Effector memory CD4-positive, alpha-beta T cell (primary cell): Measurements from ENCODE around the gene TXNIP.

ENCODE experiments used
- DNase-seq, 3 donors: peaks; one replicate each; pipeline ENCODE4 v3.0.0-alpha.2; 2020
- H3K27ac ChIP-seq: 2 replicates; pipeline ENCODE4 v1.7.0; 2013; ENCODE audit warnings: mild to moderate bottlenecking, low read length, moderate library complexity; ENCODE audit not compliant: insufficient read depth, poor library complexity, severe bottlenecking
- H3K27me3 ChIP-seq: replicated peaks from 2 replicates; pipeline ENCODE4 v1.7.0; 2013; ENCODE audit warnings: mild to moderate bottlenecking, low read length; ENCODE audit not compliant: insufficient read depth, control insufficient read depth, poor library complexity, severe bottlenecking
- H3K36me3 ChIP-seq: 2 replicates; pipeline ENCODE4 v1.7.0; 2013; ENCODE audit warnings: mild to moderate bottlenecking, low read length, moderate library complexity; ENCODE audit not compliant: control insufficient read depth, insufficient read depth
- H3K4me1 ChIP-seq: 2 replicates; pipeline ENCODE4 v1.7.0; 2013; ENCODE audit warnings: low read length, mild to moderate bottlenecking; ENCODE audit not compliant: control insufficient read depth, insufficient read depth, poor library complexity, severe bottlenecking
- H3K4me3 ChIP-seq: 2 replicates; pipeline ENCODE4 v1.7.0; 2013; ENCODE audit warnings: low read length, low read depth, mild to moderate bottlenecking; ENCODE audit not compliant: insufficient read depth, poor library complexity, severe bottlenecking
- H3K9me3 ChIP-seq: 2 replicates; pipeline ENCODE4 v1.7.0; 2013; ENCODE audit warnings: mild to moderate bottlenecking, low read length, moderate library complexity; ENCODE audit not compliant: control insufficient read depth

Gene TXNIP

DNA sequence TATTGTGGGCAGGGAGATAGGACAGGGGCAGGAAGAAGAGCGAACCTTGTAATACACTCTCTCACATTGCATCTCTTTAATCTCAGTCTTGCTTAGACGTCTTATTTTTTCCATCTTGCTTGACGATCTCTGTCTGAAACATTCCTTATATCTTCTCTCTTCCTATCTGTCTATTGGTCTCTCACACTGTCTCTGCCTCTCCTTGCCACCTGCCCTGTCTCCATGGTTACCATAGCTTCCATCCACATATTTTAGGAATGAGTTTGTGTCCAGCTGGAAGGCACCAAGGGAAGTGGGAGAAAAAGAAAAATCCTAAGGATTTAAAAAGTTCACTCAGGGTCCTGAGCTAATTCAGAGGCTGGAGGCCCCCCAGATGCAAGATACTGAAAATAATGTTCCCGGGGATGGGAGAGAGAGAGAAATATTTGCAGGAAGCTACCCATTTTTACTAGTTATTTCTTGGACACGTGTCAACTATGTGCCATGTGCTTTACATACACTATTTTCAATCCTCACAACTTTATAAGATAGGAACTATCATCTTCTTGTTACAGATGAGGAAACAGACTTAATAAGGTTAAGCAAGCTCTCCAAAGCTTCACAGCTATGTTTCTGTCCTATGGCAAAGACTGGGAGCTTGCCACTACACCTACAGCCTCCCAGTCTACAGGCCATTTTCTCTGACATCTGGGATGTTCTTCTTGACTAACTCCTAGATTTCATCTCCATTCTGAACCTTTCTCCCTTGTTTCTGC lies 32.9 kb downstream of the TXNIP start:
- no peak for DNase-seq
- Histone ChIP-seq H3K4me1 (peaks cover 23% of the 10 kb centered on the region), H3K36me3 (no peaks in the 10 kb centered on the region), H3K4me3 (peak overlapping the region; percentile 71), H3K27ac (peak overlapping the region; percentile 76), H3K27me3 (no peaks in the 10 kb centered on the region), H3K9me3 (no peaks in the 10 kb centered on the region)

- peaks cover 28% of the 10 kb centered on the region for H3K4me1 ChIP-seq
Measured at GRCh38 chr1:145962157-145963102, 33.9 kb downstream of the TXNIP start.

GRCh38 chr1:145961425-145962156 lies 34.8 kb downstream of the TXNIP start:
- H3K4me1 ChIP-seq: peaks cover 31% of the 10 kb centered on the region
- no peak for DNase-seq
- H3K9me3 ChIP-seq: no peaks in the 10 kb centered on the region
- H3K4me3 ChIP-seq: peak overlapping the region; percentile 71
- peak overlapping the region; percentile 68 for H3K27ac ChIP-seq
- H3K27me3 ChIP-seq: no peaks in the 10 kb centered on the region
- H3K36me3 ChIP-seq: no peaks in the 10 kb centered on the region

More at GRCh38 chr1:145962157-145963102, 33.9 kb downstream of the TXNIP start:
- Histone ChIP-seq H3K27ac (peak overlapping the region; percentile 60), H3K9me3 (no peaks in the 10 kb centered on the region), H3K36me3 (no peaks in the 10 kb centered on the region), H3K27me3 (no peaks in the 10 kb centered on the region), H3K4me3 (peak overlapping the region; percentile 71)
- peak in 1 of 3 donors; percentile 36 for DNase-seq

DNA sequence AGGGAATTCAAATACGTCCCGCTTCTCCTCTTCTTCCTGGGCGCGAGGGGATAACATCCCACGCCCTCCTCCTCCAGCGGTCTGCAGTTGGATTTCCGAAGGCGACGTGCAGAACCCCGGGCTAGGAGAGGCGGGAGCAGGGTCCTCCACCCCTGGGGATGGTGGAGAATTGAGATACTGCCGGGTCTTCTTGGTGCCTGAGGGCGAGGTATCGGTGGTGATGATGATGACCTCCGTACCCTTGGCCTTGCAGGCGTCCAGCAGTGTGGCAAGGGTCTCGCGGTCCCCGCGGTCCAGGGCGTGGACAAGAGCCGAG lies 35.3 kb downstream of the TXNIP start:
- H3K27me3 ChIP-seq: no peaks in the 10 kb centered on the region
- peaks cover 34% of the 10 kb centered on the region for H3K4me1 ChIP-seq
- H3K9me3 ChIP-seq: no peaks in the 10 kb centered on the region
- H3K36me3 ChIP-seq: no peaks in the 10 kb centered on the region
- peak overlapping the region; percentile 68 for H3K27ac ChIP-seq
- no peak for DNase-seq
- peak overlapping the region; percentile 71 for H3K4me3 ChIP-seq

GRCh38 chr1:145960468-145961108 lies 35.8 kb downstream of the TXNIP start:
- Histone ChIP-seq H3K4me1 (peaks cover 39% of the 10 kb centered on the region), H3K36me3 (no peaks in the 10 kb centered on the region), H3K27me3 (no peaks in the 10 kb centered on the region), H3K4me3 (peak overlapping the region; percentile 71), H3K27ac (peak overlapping the region; percentile 68), H3K9me3 (no peaks in the 10 kb centered on the region)
- peak; percentile 38 to 54 (median 43) for DNase-seq

DNA sequence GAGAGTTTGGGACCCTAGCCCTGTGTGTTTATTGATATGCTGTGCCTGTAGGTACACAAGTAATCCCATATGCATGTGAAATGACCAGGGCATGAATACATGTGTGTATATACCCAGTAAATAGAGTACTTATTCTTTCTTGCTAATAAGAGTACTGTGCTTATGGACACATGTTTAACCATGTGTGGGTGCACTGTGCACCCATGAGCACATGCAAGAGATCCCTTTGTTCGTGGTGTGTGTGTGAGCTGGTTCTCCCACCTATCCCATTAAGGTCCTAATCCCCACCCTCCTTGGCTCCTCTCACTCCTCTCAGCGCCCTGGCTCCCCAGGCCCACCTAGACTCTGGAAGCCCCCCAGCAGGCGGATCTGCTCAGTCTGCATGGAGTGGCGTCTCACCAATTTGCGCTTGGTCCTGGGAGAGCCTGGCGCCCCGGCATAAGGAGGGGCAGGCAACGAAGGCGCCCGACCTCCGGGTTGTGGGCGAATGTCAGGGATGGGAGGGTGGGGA lies 36.4 kb downstream of the TXNIP start:
- Histone ChIP-seq H3K4me1 (peaks cover 42% of the 10 kb centered on the region), H3K4me3 (peak overlapping the region; percentile 71), H3K9me3 (no peaks in the 10 kb centered on the region), H3K27ac (peak overlapping the region; percentile 68), H3K36me3 (no peaks in the 10 kb centered on the region), H3K27me3 (no peaks in the 10 kb centered on the region)
- no peak for DNase-seq

DNA sequence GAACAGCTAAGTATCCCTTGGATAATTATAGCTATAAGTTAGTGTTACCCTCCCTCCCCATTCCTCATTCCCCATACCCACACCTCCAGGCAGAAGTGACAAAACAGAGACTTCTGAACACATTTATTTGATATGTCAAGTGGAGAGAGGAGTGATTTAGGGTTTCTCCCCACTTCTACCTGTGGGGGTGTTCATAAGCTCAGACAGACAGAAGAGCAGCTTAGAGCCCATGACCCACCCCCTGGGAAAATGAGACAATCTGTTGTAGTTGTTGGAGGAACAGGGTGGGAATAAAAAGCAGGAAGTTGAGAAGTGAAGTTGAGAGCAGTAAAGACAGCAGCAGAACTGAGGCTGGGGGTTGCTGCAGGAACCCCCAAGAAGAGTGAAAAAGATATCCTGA lies 37.0 kb downstream of the TXNIP start:
- H3K27ac ChIP-seq: no peak overlapping the region
- no peak for DNase-seq
- H3K9me3 ChIP-seq: no peaks in the 10 kb centered on the region
- H3K4me3 ChIP-seq: no peak overlapping the region
- H3K36me3 ChIP-seq: no peaks in the 10 kb centered on the region
- H3K27me3 ChIP-seq: no peaks in the 10 kb centered on the region
- H3K4me1 ChIP-seq: peaks cover 42% of the 10 kb centered on the region

DNA sequence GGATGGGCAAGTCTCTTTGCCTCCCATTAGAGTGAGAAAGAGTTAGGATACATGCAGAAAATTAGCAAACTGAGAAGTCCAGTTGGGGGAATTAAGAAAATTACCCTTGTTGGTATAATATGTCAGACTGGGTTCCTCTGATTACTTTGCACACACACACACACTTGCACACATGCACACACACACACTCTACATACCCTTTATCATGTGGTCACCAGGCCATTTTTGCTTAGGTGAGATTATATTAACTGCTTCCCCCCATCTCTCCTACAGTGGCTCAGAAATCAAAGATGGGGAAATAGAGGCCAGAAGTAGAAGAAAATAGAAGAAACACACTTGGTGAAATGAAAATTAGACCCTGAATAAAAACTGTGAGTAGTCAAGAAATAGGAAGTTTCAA lies 37.6 kb downstream of the TXNIP start:
- no peaks in the 10 kb centered on the region for H3K9me3 ChIP-seq
- peaks cover 41% of the 10 kb centered on the region for H3K4me1 ChIP-seq
- no peak overlapping the region for H3K4me3 ChIP-seq
- no peak overlapping the region for H3K27ac ChIP-seq
- H3K27me3 ChIP-seq: no peaks in the 10 kb centered on the region
- no peak for DNase-seq
- no peaks in the 10 kb centered on the region for H3K36me3 ChIP-seq
